Measurements from ENCODE around the gene GPR180.

Gene GPR180

DNA sequence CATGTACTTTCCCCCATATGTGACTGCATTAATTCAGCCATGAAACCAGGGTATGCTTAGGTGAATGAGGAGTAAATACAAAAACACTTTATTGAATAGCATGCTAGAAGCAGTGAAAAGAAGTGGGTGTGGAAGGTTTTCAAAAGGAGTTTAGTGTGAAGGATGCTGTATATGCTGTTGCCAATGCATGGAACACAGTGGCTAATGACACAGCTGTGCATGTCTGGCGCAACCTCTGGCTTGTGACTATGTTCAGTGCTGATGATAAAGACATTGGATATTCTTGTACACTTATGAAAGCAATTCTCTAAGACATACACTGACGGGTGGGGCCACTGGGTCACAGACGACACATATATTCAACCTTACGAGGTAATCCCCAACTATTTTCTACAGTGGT lies 55.5 kb downstream of the GPR180 start:
- peak; percentile 20 for DNase-seq

DNA sequence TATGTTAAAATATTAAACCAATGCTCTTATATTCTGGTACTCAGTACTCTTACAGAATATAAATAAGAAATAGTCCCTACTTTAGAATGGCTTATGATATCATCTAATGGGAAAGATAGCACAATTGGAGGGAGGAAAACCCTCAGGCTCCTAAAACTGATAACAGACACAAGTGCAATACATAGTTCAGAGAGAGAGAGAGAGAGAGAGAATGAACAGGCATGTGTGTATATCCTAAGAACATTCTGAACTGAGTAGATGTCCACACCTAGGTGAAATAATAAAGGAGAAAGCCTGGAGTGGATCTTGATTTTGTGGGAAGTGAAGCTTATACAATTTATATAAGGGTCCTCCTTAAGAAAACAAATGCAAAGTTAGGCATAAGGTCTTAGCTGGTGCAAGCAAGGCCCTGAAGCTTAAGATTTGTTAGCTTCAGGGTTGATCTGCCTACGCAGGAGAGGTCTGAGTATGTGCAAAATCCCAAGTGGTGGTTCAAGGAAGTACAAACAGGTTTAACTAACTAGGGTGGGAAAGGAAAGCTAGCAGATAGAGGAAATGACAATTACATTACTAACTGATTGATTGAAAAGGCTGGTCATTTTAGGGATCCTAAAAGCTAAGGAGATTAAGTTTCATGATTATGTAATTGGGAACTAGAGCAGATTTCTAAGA lies 57.4 kb downstream of the GPR180 start:
- DNase-seq: no peak

DNA sequence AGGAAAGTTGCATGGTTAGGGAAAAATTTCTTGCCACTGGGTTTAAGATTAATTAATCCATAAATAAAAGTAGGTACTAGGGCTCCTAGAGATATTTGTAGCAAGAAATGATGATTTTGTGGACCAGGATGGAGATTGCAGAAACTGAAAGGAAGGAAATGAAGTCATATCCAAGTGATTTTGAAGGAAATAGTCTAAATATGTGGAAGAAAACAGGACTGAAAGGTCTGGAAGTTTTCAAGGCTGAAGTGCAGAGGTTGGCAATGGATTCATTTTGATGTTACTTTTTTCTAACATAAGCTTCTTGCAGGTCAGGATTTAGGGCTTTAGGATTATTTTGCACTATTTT lies 57.9 kb downstream of the GPR180 start:
- no peak for DNase-seq

DNA sequence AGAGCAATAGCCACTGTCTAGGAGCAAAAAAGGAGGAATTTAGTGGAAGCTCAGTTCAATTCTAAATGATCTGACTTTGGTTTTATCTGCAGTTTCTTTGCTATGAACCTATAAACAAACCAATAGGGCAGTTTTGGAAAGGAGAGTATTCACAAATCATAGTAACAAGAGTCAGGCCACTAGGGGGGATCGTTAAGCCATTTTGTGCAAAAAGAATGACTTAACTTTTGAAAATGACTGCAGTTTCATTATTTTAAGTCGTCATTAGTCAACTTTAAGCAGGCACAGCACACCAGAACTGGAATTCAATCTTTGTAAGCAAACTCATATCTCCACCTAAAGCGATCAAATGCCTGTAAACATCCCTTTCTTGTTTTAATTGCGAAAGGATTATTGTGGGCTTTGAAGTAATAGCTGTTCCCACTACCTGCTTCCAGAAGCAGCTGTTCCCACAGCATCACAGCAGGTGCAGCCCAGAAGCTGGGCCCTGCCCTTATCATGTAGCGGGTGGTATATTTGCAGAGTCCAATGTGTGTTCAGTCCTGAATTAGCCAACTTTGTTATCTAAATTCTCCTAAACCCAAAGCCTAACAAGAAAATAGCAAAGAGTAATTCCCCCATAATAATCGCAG lies 59.2 kb downstream of the GPR180 start:
- DNase-seq: peak; percentile 15

DNA sequence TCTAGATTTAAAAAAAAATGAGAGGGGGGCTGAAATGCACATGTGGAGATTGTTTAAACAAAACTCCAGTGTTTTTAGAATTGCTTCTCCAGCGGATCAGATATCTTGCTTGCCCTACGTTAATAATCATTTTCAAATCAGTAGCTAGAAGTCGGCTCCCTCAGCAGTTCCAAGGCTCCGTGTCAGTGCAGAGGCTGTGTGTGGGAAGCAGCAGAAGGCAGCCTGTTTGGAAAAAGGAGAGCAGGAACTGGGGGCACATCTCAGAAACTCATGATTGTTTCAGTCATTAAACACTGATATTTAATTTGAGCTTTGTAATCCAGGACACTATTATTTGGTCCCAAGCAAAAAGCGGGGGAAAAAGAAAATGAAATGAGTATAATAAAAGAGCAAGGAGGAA lies 59.7 kb downstream of the GPR180 start:
- no peak for DNase-seq

DNA sequence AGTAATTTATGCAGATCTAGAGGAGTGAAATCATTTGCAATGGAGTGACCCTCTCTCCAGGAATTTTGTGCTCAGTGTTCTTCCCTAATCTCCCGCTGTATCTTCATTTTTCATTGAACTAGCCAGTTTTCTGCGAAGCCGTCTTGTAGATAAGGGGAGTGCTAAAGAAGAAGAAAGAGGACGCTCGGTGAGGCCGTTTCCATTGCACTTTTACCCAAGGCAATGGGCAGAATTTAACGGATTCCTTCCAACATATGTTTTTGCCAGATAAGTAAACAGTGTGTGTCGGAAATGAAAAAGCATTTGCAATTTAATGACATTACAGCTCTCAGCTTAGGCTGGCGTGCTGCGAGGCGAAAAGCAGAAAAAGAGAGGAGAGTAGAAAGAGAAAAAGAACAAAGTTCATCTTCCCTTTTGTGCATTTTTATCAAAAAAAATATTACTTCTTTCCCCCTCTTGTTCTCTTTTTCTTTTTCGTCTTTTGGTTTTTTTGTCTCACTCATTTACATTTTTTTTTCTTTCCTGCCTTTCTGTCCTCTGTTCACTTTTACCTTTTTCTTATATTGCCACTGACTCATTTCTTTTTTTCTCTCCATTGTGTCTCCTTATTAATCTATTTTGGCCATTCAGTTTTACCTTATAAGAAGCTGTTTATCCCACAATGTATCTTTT lies 60.8 kb downstream of the GPR180 start:
- DNase-seq: no peak

DNA sequence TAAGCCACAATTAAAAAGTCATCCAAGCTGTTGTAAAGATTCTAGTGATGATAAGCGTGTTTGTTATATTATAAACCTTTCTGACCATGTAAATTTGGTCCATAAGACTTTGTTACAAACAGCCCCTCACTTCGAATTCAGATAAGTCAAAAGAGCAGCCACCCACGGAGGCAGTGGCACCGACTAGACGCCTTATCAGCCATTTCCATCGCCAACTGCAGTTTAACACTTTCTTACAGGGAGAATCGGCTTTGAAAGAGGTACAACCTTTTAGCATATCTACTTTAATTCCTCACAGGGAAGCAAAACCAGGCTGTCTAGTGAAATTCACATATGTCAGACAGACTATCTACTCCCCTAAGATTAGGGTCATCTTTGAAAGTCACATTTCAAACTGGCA lies 63.2 kb downstream of the GPR180 start:
- DNase-seq: no peak

DNA sequence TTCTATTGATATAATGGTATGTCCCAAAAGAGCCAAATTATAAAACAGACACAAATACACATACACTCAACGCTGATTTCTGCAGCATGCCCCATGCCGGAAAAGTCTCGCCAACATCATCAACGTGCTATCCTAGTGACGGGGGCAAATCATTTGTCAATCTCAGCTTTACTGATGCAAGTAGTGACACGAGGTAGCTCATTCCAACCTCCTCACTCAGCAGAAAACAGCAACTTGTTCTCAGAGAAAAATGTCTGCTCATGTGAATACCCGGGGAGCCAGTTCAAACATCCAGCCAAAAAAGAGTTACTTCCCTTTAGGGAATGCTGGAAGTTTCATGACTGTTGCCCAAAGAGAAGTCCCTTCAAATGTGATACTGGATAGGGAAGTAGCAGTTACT lies 64.4 kb downstream of the GPR180 start:
- no peak for DNase-seq

DNA sequence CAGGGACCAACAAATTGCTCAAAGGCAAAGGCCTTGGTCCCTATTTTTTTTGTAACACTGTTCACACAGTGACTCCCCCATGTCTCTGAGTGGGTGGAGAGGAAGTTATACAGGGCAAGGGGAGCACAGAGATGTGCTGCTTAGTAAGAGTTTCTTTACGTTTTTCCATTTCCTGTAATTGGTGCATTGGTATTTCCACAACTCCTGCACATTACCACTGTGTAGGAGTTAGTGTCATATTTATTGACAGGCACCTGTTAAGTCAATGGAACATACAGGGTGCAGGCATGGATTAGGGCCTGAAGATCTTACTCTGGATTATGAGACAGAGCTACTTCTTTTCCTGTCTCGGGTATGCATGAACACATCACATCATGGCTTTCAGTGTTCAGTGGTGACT lies 65.5 kb downstream of the GPR180 start:
- DNase-seq: peak; percentile 32

DNA sequence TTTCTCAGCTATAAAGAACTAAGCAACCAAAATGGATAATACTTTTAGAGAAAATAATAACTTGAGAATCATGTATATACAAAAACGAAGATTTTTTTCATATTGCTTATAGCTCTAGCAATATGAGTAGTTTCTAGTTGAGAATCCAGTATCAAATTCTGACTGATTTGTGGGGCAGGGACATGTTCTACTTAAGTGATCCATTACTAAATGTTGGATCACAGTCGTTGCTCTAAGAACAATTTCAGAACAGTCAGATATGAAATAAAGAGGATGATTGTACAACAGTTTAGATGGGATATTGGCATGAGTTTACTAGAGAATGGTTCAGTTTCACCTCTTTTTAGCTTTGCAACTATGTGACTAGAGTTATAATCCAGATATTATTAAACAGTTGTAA lies 70.7 kb downstream of the GPR180 start:
- no peak for DNase-seq

DNA sequence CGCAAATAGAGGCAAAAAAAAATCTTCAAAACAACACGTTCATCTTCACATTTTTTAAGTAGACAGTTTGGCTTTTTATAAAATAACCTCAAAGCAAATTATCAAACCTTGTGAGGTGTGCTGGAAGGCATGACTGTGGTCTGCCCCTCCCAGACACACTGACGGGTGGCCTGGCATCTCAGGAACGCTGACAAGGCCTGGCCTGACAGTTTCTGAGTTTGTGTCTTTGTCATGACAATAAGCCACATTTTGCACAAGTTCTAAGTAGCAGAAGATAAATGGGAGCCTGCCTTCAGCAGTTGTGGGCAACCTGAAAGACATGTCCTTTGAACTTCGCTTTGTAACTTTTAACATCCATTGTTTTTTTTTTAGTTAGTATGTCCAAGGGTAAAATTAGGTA lies 72.2 kb downstream of the GPR180 start:
- DNase-seq: no peak

DNA sequence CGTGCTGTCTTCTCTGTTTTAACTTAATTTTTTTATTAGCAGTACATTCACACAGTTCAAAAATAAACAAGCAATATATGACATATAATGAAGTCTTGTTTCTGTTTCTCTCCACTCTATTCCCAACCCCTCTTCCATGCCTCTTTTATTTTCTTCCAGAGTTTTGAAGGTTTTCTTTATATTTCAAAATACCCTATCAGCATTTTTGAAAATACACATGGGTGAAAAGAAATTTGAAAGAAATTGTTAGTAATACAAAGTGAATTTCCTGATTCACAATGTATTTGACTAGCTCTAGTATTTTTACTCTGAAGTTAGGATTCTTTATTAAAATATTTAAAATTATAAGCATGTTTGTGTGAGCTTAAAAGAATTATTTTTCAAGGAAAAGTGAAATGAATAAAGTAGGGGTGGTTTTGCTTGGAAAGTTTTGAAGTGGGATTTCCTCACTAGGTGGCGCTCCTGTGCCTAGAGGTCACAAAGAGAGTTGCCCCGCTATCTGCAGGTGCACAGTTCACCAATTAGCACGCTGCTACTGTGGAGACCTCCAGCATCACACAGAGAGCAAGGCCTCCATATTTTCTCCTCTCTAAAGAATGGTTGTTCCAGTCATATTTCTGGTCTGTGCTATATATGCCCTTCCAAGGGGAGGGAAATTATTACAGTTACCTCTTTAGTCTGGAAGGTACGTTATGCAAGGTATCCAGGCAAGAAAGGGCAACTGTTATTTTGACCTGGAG lies 73.1 kb downstream of the GPR180 start:
- peak; percentile 76 for DNase-seq

DNA sequence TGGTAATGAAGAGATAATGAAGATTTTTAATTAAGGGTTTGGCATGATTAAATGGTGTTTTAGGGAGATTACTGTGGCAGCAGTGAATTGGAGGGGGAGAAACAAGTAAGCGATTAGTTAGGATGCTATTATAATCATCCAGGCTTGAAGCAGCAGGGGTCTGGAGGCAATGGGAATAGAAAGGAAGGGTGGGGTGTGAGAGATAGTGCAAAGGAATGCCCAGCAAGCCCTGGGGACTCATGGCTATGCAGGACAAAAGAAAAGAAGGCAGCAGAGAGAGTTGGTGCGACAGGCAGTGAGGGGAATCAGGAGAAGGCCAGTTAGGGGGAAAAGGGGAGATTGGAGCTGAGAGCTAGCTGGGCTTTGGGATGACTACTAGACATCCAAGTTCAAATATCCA lies 76.1 kb downstream of the GPR180 start:
- no peak for DNase-seq

DNA sequence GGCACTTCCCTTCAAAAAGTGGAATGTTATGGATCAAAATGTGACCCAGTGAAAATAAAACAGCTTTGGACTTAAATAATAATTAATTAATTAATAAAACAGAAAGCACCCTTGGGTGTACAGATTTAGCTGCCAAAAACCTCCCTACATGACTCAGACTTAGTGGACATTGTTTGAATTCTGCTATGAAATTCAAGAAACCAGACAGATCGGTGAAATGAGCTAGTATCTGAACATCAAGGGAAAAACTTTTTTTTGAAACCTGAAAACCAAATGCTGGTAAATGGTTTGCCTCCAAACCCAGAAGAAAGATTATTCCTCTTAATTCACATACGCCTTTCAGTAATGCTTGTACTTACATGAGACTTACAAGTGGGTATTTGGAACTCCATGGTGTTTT lies 77.2 kb downstream of the GPR180 start:
- DNase-seq: no peak

DNA sequence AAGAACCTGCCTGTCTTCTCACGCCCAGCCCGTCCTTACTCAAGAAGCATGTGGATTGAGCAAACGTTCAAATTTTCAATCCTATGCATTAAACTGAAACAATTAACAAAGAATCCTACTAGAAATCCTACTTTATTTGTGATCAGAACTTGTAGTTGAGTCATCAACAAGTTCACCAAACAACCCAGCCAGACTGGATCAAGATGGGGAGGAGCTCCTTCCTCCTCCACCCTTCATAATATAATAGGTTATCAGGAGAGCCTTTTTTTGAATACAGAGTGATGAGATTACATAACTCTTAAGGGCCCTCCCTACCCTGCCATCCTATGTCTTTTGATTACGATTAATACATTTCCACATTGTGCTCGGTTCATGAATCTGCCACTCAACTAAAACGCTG lies 78.0 kb downstream of the GPR180 start:
- DNase-seq: no peak

DNA sequence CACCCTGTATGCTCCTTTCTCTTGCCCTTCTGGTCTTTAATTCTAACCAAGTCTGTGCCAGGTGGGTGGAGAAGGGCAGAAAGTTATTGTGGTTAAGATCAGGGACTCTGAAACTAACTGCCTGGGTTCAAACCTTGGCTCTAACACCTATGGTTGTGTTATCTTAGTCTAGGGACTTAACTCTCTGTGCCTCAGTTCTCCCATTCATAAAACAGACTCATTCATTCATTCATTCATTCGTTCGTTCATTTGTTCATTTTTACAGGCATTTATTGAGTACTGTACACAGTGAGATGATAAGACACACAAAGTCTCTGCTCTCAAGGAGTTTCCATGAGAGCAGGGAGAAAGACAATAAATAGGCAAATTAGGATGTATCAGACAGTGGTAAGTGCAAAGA lies 80.6 kb downstream of the GPR180 start:
- DNase-seq: no peak

DNA sequence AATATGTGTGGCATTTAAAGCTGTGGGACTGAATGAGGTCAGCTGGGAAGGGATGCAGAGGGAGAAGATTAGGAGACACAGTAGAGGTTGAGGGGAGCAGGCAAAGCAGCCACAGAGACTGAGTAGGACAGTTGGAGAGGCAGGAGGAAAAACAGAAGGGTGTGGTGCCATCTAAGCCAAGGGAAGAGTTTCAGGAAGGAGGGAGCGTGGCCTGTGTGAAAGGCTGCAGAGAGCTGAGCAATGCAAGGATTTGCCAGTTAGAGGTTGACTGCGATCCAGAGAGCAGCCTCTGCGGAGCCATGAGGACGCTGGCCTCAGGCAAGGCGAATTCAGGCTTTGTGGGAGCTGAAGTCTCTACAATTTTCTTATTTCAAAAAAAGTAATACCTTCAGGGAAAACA lies 81.8 kb downstream of the GPR180 start:
- DNase-seq: no peak

Measured in stimulated activated CD4-positive, alpha-beta T cell treated with anti-CD3 and anti-CD28 coated beads, Interleukin-15, amount 100 ng/mL, for 24 hours (primary cell).